ENCODE data around the gene OR5D16. TPM values are rescaled to one million over a fixed set of nuclear protein-coding genes. Genes with fewer than 3 reads are reported as not detected.
"Not testable (repeated sequence)": the region's sequence is repeated elsewhere in the genome, so short reads cannot be mapped to it uniquely, and the experiment has no call there.

OR5D16 gene
- total and polyA plus RNA-seq, 7 donors: not detected

DNA sequence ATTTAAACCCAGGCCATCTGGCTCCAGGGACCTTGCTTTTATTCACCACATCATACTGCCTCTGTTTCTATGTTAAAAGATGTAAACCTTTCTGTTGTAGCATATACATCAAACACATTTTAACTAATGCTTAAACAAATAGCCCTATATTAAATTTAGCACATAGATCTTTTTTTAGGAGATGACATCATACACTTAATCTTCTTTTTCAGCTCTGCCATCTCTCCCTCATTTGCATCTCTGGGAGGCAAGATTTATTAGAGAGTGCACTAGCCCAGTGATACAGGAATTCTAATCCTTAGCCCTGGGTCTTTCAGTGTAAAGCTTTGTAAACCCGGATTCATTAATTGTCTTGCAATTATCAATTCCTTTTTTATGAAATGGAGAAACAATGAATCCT is 13.6 kb downstream of the OR5D16 start:
- WGBS, 3 donors: 76 to 91% (median 88%) methylated on average over 1 of the region's 1 CpG
- DNase-seq: no peak
- Histone ChIP-seq H3K4me1 (no peaks in the 10 kb centered on the region), H3K27ac (no peak overlapping the region), H3K27me3 (ENCODE audit: insufficient read depth in 3 of 3, low read length in 2 of 3) (no peaks in the 10 kb centered on the region), H3K4me3 (no peak overlapping the region), H3K9me3 (no peaks in the 10 kb centered on the region), H3K36me3 (ENCODE audit: insufficient read depth in 1 of 2, low read depth in 1 of 2) (no peaks in the 10 kb centered on the region)
- TF ChIP-seq, protein P1, sequence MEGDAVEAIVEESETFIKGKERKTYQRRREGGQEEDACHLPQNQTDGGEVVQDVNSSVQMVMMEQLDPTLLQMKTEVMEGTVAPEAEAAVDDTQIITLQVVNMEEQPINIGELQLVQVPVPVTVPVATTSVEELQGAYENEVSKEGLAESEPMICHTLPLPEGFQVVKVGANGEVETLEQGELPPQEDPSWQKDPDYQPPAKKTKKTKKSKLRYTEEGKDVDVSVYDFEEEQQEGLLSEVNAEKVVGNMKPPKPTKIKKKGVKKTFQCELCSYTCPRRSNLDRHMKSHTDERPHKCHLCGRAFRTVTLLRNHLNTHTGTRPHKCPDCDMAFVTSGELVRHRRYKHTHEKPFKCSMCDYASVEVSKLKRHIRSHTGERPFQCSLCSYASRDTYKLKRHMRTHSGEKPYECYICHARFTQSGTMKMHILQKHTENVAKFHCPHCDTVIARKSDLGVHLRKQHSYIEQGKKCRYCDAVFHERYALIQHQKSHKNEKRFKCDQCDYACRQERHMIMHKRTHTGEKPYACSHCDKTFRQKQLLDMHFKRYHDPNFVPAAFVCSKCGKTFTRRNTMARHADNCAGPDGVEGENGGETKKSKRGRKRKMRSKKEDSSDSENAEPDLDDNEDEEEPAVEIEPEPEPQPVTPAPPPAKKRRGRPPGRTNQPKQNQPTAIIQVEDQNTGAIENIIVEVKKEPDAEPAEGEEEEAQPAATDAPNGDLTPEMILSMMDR (IDR thresholded peaks at IDR 0.05): no peak
- no peak for ATAC-seq
- intact Hi-C loops (cut with DNase I): no loop called here

DNA sequence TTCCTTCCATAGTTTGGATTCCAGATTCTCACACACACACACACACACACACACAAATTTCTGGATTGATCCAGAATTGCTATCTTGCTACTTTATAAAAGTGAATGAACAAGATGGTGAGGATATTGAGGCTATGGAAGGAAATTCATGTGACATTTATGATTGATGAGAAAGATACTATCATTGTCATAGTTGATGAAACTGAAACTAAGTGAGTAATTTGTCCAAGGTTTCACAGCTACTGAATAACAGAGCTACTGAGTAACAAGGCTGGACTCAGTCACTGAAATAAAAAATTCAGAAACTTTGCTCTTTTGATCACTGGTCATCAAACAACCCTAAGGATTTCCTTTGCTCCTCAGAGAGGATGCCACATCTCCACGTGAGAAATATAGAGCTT is 16.2 kb downstream of the OR5D16 start:
- no peaks in the 10 kb centered on the region for H3K9me3 ChIP-seq
- H3K36me3 ChIP-seq (ENCODE audit: insufficient read depth in 1 of 2, low read depth in 1 of 2): no peaks in the 10 kb centered on the region
- H3K27me3 ChIP-seq (ENCODE audit: insufficient read depth in 3 of 3, low read length in 2 of 3): no peaks in the 10 kb centered on the region
- WGBS, 3 donors: 7 to 24% (median 12%) methylated on average over 1 of the region's 1 CpG
- no peaks in the 10 kb centered on the region for H3K4me1 ChIP-seq
- no peak overlapping the region for H3K4me3 ChIP-seq
- DNase-seq (no peak), ATAC-seq (no peak)
- intact Hi-C loops (cut with DNase I): no loop called here
- TF ChIP-seq, protein P1 (IDR thresholded peaks at IDR 0.05): no peak
- H3K27ac ChIP-seq: no peak overlapping the region

DNA sequence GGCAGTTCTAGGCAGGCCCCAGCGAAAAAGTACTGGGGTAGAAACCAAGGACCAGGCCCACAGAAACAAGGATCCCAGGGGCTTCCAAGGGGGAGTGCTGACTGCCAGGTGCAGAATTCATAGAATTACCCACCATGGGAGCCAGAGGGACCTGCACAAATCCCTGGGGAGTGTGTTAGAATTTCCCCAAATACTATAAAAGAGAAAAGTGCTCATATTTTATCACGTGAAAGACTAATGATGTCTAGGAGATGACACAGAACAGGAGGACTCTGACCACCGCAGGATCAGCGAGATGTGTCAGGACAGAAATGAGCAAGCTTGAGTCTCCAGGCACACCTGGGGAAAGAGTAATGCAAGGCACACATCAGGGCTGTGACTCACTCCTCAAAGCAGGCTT is 28.8 kb downstream of the OR5D16 start:
- H3K27ac ChIP-seq; H3K36me3 ChIP-seq (ENCODE audit: insufficient read depth in 1 of 2, low read depth in 1 of 2); ATAC-seq; H3K27me3 ChIP-seq (ENCODE audit: insufficient read depth in 3 of 3, low read length in 2 of 3); intact Hi-C loops (cut with DNase I); H3K9me3 ChIP-seq; DNase-seq; H3K4me1 ChIP-seq; H3K4me3 ChIP-seq: not testable (repeated sequence)
- 82 to 87% (median 82%) methylated on average over 4 of the region's 4 CpGs for WGBS, 3 donors

DNA sequence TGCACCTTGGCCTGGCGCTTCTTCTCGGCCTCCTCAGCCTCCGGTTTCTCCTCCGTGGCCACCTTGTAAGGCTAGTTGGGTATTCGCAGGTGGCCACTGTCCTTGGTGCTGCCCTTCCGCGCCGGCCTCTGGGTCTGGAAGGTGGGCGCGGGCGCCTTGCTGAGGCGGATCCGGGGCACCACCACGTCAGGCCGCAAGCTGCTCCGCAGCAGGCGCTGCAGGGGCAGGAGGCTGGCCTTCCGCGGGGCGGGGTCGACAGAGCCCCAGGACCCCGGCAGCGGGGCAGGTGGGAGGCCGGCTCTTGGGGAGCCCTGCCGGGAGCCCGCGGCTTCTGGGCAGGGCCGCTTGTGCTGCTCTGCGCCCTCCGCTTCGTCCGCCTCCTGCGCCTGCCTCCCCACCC is 34.2 kb downstream of the OR5D16 start:
- WGBS, 3 donors: 12 to 30% (median 19%) methylated on average over 21 to 33 of the region's 33 CpGs
- intact Hi-C loops (cut with DNase I); H3K27ac ChIP-seq; H3K27me3 ChIP-seq (ENCODE audit: insufficient read depth in 3 of 3, low read length in 2 of 3); H3K4me1 ChIP-seq; H3K9me3 ChIP-seq; ATAC-seq; DNase-seq; H3K36me3 ChIP-seq (ENCODE audit: insufficient read depth in 1 of 2, low read depth in 1 of 2); H3K4me3 ChIP-seq: not testable (repeated sequence)

DNA sequence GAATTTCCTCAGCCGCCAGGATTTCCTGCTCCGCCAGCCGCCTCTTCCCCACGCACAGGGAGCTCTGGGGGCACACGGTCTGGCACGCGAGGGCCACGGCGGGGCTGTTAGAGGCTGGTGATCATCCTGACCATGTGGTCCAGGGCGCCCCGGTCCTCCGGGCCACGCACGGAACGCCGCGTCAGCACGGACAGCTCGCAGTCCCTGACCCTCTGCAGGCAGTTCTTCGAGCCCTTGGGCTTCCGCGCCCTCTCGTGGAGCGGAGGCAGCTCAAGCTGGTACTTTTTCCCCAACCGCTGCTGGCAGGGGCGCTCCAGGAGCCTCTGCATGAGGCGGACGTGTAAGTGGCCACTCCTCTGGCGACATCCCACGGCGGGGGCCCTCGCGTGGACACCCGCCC is 34.6 kb downstream of the OR5D16 start:
- ATAC-seq; H3K27ac ChIP-seq; H3K36me3 ChIP-seq (ENCODE audit: insufficient read depth in 1 of 2, low read depth in 1 of 2); H3K27me3 ChIP-seq (ENCODE audit: insufficient read depth in 3 of 3, low read length in 2 of 3); H3K4me3 ChIP-seq; intact Hi-C loops (cut with DNase I); H3K9me3 ChIP-seq; H3K4me1 ChIP-seq: not testable (repeated sequence)
- peak in 1 of 2 donors; percentile 42 for DNase-seq
- 15 to 31% (median 25%) methylated on average over 28 to 34 of the region's 34 CpGs for WGBS, 3 donors

DNA sequence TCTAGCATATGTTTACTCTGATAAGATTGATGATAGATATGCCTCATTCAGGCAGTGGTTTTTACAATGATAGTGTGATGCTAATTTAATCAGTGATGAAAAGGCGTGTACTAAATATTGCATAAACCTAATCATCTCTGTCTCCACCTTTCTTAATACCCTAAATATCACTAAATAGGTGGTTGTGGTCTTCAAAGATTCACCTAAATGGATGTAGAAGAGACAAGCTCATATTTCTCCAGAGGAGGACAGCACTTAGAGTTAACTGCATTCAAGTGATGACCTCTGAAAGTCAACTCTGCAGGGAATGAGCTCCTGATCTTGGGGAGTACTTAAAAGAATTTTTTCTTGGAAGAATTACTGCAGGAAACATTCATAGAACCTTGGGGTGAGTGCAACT is 44.4 kb downstream of the OR5D16 start, which contains the start of gene TRIM51:
Gene TRIM51, plus strand, starts transcription at position 301 of the 400 bp plus-strand sequence. CDS start 2,132 bp downstream, outside the sequence.
- H3K9me3 ChIP-seq; DNase-seq; H3K4me1 ChIP-seq; ATAC-seq; H3K36me3 ChIP-seq (ENCODE audit: insufficient read depth in 1 of 2, low read depth in 1 of 2); H3K27ac ChIP-seq; H3K27me3 ChIP-seq (ENCODE audit: insufficient read depth in 3 of 3, low read length in 2 of 3); intact Hi-C loops (cut with DNase I); H3K4me3 ChIP-seq: not testable (repeated sequence)
- 60 to 77% (median 62%) methylated on average over 1 of the region's 1 CpG for WGBS, 3 donors

DNA sequence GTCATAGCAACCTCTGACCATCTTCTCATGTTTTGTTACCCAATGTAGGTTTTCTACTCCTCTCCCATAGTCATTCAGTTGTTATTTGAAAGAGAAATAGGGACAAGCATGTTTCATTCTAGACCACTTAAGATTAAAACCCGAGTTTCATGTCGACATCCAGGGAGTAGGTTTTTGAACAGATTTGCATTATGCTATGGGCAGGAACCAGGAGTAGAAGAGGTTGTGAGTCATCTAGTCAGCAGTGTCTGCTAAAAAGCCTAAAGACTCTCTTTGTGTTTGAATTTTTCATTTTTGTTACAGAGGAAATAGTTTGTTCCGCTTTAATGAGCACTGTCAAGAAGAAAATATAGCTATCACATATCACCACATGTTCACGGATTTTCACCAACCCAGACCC is 46.4 kb downstream of the OR5D16 start:
- intact Hi-C loops (cut with DNase I); H3K4me3 ChIP-seq; H3K27ac ChIP-seq; ATAC-seq; H3K27me3 ChIP-seq (ENCODE audit: insufficient read depth in 3 of 3, low read length in 2 of 3); H3K4me1 ChIP-seq; DNase-seq; H3K9me3 ChIP-seq; H3K36me3 ChIP-seq (ENCODE audit: insufficient read depth in 1 of 2, low read depth in 1 of 2): not testable (repeated sequence)
- 80 to 85% (median 84%) methylated on average over 4 of the region's 4 CpGs for WGBS, 3 donors

DNA sequence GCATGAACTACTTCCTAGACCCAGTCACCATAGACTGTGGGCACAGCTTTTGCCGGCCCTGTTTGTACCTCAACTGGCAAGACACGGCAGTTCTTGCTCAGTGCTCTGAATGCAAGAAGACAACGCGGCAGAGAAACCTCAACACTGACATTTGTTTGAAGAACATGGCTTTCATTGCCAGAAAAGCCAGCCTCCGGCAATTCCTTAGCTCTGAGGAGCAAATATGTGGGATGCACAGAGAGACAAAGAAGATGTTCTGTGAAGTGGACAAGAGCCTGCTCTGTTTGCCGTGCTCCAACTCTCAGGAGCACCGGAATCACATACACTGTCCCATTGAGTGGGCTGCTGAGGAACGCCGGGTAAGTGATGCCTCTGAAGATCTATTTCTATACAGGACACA is 46.9 kb downstream of the OR5D16 start:
- DNase-seq; H3K27me3 ChIP-seq (ENCODE audit: insufficient read depth in 3 of 3, low read length in 2 of 3); H3K4me1 ChIP-seq; intact Hi-C loops (cut with DNase I); ATAC-seq; H3K4me3 ChIP-seq; H3K9me3 ChIP-seq; H3K36me3 ChIP-seq (ENCODE audit: insufficient read depth in 1 of 2, low read depth in 1 of 2); H3K27ac ChIP-seq: not testable (repeated sequence)
- 86 to 87% (median 87%) methylated on average over 9 of the region's 9 CpGs for WGBS, 3 donors

All from psoas muscle (tissue), 8 donors.